SKM-1 (cell line): ENCODE results near the gene BCL2A1.
A peak's percentile ranks its signal among the peaks of the same experiment; 100 is the strongest.
"Not testable (repeated sequence)": the region's sequence is repeated elsewhere in the genome, so short reads cannot be mapped to it uniquely, and the experiment has no call there.

Source experiments
- DNase-seq: peaks from one replicate; lab custom pipeline; 2025; ENCODE audit not compliant: unreplicated experiment; lab: John Stamatoyannopoulos, UW

BCL2A1 gene

DNA sequence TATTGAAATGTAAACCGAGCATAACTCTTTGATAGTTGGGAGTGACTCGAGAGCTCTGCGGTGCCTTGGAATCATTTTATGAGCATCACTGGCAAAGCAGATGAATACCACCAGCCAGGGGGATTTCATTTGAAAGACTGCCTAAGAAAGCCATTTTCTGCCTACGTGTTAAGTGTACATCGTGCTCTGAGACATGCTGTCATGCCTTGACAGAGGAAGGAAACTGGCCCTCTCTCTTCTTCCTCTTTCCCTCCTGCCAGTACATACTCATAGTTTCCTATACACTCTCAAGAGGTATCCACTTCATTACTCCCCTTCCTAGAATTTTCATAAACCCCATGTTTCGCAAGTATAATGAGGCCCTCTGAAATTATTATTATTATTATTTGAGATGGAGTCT lies 8.8 kb downstream of the BCL2A1 start:
- DNase-seq = peak; percentile 77

DNA sequence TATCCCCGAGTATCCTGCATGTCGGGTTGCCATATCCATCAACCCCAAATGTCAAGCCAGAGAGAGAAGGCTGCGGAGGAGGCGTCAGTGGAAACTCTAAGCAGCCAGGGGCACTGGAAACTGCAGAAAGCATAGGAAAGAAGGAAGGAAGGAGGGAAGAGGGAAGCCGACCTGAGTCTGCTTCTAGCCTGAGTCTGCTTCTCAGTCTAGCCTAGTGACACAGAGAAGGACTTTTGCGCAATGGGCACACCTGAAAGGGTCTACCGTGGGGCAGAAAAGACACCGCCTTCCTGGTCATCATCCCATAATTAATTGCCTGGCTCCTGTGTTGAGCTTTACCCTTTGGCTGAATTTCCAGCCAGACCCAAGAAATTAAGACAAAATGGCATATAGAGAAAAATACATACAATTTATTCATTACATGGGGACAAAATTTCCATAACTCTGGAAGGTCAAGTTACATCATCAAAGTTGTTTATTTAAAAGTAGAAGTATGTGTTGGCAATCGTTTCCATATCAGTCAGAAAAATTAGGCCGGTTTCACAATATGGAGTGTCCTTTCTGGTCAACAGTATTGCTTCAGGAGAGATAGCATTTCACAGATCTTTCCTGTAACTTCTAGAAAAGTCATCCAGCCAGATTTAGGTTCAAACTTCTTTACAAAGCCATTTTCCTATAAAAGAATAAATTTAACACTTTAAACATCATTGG lies 10.3 kb downstream of the BCL2A1 start:
- DNase-seq = no peak

DNA sequence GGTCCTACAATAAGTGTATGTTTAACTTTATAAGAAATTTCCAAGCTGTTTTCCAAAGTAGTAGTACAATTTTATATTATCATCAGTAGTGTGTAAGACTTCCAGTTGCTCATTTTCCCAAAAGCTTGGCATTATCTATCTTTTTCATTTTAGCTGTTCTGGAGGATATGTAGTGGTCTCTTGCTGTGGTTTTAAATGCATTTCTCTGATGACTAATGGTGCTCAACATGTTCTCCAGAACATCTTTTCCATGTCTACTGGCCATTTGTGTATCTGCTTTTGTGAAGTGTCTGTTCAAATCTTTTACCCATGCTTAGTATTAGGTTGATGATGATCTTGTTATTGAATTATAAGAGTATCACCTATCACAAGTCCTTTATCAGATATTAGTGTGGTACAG lies 13.3 kb downstream of the BCL2A1 start:
- no peak for DNase-seq

DNA sequence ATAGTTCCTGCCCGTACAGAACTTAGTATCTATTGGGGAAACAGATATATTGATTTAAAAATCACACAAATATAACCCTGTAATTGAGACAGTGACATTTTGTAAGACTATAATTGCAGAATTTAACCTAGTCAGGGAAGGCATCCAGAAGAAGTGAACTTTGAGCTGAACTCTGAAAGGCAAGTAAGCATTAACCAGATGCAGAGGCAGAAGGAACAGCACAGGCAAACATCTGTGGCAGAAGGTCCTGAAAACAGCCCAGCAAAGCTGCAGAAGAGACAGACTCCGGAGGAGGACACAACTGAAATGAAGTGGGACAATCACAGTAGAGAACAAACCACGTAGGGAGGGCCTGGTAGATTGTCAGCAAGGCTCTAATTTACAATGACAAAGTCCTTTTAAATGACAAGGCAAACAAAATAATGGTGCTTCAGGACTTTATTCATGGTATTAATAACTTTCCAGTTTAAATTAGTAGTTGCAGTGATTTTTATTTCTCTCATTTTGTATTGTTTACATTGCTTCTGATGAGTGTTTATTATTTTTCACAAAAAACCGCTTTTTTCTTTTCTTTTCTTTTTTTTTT lies 14.5 kb downstream of the BCL2A1 start:
- DNase-seq = no peak

DNA sequence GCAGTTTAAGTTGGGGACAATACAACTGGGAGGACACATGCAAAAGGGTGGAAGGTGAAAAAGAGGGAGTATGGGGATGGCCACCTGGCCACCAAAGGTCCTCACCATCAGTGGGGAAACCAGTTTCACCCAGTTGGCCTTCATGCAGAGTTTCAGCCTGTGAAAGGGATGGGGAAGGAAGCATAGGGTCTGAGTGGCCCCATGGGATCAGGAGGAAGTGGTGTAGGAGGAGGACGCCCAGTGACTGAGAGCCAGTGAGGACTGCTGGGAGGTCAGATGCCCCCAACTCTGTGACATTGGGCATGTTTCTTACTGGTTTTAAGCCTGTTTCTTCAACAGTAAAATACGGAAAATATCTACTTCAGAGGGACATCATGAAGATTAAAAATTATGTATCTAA lies 16.3 kb downstream of the BCL2A1 start:
- peak; percentile 31 for DNase-seq

DNA sequence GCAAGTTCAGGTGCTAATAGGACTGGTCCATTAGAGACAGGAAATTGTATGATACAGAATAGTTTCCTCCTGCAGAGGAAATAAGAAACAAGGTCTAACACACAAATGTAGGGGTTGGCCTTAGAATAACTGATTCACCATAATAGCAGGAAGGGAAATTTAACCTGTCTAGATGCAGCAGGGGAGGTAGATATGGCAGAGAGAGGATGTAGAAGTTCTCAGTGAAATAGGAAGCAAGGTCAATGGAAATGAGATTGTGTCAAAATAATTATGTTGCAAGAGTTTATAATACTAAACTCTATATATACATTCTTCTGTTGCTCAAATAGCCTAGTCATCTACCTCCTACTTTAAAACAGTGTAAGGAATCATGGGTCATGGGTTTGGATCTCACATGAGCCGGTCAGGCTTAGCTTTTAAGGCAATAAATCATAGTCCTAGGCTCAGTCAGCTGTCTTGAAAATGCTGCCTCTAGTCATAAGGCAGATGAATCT lies 17.0 kb downstream of the BCL2A1 start:
- peak; percentile 57 for DNase-seq

DNA sequence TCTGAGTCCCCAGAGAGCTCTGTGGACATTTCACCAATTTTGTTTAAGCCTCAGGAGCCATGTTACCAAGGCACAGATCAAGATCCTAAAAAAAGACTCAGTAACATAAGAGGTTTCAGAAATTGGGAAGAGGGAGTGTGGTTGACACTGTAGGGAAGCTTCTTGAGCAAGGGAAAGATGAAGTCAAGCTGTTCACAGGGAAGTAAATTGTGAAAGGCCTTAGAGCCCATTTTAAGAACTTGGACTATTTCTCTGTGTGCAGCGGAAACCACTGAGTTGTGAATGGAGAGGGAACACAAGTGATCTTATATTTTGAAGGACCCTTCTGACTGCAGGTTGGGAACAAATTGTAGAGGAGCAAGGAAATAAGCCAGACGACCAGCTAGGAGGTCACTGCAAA lies 18.7 kb downstream of the BCL2A1 start:
- peak; percentile 81 for DNase-seq

DNA sequence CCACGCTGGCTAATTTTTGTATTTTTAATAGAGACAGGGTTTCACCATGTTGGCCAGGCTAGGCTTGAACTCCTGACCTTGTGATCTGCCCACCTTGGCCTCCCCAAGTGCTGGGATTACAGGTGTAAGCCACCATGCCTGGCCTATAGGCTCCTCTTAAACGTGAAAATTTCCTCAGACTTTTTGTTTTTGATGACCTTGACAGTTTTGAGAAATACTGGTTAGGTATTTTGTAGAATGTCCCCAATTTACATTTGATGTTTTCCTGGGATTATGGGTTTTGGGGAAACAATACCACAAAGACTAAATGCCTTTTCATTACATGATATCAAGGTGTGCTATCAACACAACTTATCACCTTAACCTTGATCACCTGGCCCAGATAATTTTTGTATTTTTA lies 20.7 kb downstream of the BCL2A1 start:
- no peak for DNase-seq

DNA sequence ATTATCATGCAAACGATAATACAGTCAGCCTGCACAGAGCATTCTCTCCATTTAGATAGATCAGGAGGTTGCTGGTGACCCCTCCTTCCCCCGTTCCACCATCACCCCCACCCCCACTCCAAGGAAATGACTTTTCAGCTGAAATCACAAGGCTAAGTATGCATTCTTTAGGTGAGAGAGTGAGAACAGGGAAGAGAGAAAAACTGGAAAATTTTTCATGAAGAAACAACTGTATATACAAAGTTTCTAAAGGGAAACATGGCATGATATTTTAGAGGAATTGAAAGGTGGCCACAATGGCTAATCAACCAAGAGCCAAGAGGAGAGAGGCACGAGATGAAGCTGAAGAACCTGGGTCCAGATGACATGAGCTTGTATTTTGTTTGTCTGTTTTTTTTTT lies 22.2 kb downstream of the BCL2A1 start:
- DNase-seq = no peak

DNA sequence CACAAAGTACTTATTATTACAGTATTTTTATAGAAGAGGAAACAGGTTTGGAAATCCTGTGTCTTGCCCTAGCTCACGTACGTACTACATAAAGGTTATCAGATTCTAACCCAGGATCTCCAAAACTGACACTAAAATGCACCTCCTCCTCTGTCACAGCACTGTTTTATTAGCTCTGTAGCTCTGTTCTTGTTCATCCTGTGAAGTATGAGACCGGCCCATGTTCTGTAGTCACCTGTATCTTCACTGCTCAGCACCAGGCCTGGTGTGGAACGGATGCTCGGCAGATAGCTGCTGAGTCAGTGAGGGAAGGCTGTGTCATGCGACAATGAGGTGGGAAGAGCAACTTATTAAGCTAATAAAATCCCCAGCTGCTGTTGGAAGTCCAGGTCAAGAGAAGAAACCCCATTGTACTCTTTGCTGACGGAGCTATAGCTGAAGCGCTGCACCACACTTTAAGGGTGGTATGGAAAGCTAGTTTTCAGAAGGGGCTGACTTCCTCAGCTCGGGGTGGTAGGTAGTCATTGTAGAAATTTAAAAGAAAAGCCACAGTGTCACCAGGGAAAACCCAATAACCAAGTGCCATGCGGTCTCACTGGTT lies 22.8 kb downstream of the BCL2A1 start:
- DNase-seq = no peak

DNA sequence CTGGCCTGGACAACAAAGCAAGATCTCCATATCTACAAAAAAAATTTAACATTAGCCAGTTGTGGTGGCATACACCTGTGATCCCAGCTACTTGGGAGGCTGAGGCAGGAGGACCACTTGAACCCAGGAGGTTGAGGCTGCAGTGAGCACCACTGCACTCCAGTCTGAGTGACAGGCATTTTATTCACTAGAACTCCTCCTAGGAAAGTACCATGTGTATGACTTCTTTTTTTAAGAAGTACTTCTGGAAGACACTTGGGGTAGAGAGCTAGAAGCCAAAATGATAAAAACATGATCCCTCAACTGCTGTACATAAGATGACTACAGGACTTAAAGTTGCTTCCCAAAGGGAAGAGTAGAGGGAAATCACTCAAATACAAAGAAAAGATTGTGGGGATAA lies 24.0 kb downstream of the BCL2A1 start:
- no peak for DNase-seq

DNA sequence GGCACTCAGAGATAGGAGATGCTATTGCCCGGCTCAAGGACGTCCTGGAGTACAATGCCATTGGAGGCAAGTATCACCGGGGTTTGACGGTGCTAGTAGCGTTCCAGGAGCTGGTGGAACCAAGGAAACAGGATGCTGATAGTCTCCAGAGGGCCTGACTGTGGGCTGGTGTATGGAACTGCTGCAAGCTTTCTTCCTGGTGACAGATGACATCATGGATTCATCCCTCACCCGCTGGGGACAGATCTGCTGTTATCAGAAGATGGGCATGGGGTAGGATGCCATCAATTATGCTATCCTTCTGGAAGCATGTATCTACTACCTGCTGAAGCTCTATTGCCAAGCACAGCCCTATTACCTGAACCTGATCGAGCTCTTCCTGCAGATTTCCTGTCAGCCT lies 26.4 kb downstream of the BCL2A1 start:
- no peak for DNase-seq

DNA sequence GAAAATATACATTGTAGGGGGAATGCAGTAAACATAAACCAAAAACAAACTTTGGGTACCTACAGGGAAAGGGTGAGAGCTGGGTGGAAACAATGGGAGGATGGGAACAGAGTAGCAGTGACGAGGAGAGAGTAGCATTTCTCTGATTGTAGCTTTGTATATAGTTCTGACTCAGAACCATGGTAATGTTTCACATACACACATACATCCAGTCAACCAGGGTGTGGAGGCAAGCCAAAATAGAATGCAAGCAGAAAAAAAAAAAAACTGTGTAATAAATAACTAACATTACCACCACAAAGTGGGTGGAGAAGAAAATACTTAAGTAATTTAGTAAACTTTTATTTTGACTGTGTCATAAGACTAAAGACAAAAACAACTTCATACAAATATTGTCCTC lies 27.2 kb downstream of the BCL2A1 start:
- DNase-seq = no peak

DNA sequence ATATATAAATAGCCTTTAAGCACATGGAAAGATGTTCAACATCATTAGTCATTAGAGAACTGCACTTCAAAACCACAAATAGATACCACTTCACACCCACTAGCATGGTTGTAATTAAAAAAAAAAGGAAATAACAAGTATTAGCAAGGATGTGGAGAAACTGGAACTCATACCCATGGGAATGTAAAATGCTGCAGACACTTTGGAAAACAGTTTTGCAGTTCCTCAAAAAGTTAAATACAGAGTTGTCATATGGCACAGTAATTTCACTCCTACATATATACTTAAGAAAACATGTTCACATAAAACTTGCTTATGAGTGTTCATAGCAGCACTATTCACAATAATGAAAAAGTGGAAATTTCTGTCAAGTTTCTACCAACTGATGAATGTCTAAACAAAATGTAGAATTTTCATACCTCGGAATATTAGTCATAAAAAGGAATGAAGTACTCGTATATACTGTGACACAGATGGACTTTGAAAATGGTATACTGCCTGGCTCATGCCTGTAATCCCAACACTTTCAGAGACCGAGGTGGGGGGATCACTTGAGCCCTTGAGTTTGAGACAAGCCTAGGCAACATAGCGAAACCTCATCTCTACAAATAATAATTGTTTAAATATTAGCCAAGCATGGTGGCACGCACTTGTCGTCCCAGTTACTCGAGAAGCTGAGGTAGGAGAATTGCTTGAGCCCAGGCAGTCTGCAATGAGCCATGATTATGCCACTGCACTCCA lies 28.1 kb downstream of the BCL2A1 start:
- no peak for DNase-seq

DNA sequence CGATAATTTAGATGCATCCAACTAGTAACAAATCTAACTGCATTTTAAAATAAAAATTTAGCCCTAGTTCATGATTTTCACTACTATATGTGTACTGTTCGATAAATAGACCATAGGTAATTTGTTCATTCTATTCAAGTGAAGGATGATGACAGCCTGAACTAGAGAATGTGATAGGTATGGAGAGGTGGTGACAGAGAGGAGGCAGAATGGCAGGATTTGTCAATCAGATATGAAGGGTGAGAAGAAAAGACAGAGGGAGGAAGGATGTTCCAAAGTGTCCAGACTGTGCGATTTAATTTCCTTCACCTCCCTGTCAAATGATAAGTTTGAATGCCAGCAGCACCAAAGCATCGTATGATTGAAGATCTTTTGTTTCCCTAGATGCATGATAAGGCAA lies 31.6 kb downstream of the BCL2A1 start:
- no peak for DNase-seq

DNA sequence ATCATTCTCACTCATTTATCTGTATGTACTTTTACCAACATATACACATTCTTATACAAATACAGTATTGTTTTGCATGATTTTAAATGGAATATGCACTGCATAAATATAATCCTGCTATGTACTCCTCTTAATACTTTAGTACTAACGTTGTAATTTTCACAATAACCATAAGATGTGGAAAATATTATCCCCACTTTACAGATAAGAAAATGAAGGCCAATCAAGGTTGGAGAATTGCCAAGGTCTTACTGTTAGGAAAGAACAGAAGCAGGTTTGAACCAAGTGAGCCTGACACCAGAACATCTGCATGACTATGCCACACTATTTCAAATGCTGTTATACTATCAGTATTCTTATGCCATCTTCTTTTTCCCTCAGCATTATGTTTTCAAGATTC lies 32.9 kb downstream of the BCL2A1 start:
- DNase-seq = no peak

DNA sequence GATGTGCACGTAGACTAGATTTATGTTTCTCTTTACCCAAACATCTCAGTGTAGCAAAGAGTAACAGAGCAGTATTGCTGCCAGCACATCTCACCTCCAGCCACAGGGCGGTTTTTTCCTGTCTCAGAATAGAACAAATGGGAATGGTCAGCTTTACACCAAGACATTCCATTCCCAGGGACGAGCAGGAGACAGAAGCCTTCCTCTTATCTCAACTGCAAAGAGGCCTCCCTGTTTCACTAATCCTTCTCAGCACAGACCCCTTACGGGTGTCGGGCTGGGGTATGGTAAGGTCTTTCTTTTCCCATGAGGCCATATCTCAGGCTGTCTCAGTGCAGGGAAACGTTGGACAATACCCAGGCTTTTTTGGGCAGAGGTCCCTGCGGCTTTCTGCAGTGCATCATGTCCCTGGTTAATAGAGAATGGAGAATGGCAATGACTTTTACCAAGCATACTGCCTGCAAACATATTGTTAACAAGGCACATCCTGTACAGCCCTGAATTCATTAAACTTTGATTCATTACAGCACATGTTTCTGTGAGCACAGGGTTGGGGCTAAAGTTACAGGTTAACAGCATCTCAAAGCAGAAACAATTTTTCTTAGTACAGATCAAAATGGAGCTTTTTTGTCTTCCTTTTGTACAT lies 35.3 kb downstream of the BCL2A1 start:
- not testable (repeated sequence) for DNase-seq

DNA sequence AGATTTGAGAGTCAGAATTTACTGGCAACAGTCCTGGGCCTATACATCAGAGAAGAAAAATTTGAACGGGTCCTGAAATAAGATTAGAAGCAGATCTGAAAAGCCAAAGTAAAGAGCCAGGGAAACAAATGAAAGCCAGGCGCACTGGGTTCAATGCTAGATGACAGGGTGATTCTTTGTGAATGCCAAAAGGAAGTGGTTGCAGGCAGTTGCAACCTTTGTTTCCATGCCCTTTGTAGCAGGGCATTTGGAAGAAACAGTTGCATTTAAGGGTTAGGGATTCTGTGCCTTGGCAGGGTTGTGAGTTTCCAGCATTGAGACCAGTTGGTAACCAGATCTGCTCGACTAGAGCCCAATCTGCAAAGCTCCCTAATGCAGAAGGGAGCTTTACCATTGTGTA lies 37.8 kb downstream of the BCL2A1 start:
- no peak for DNase-seq

DNA sequence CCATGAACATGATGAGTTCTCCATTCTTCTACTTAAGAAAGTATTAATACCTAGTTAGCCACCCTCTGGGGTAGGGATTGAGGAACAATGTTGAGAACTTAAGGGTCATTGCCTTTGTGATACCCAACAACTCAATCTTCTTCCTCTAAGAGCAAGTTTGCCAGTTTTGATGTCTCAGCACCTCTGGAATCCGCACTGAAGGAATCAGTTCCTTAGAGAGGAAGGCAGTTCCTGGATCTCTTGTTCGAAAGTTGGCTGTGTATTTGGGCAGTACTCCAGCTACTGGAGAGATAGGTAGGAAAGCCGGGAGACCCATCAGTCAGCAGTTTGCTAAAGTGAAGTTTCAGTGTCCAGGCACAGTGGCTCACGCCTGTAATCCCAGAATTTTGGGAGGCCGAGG lies 38.5 kb downstream of the BCL2A1 start:
- no peak for DNase-seq

DNA sequence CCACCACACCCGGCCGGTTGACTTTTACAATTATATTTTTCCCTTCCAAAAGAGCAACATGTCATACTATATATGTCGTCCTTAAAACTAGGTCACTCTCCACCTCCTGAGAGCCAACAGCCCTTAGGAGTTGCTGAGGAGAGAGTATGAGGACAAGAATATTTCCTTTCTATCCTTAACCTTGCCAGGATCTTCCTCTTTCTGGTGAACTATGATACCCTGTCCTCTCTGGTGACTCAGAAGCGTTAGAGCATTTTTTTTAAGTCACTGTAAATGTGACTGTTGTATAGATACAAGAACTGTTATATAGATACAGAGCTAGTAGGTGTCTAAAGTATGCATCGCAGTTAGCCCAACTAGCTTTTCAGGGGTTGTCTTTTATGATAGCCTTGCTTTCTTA lies 40.5 kb downstream of the BCL2A1 start:
- DNase-seq = no peak

DNA sequence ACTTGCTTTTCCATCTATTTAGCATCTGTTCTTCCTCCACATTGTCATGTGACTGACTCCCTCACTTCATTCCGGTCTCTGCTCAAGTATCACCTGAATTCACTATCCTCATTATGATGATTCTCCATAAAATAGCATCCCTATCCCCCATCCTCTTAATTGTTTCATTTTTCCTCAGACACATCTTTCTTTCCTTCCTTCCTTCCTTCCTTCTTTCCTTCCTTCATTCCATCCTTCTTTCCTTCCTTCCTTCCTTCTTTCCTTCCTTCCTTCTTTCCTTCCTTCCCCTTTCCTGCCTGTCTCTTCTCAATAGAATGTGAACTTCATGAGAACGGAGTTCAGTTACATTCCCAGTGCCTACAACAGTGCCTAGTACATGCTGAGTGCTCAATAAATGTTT lies 41.6 kb downstream of the BCL2A1 start:
- no peak for DNase-seq
